Endothelial cell (in vitro differentiated cells): Measurements from ENCODE around the gene KRT4. TPM values are rescaled to one million over a fixed set of nuclear protein-coding genes. Genes with fewer than 3 reads are reported as not detected.
"Not testable (repeated sequence)": the region's sequence is repeated elsewhere in the genome, so short reads cannot be mapped to it uniquely, and the experiment has no call there.

Experiments used
- DNase-seq: peaks from one replicate; pipeline ENCODE4 v3.0.0; 2021; ENCODE audit warnings: low spot score
- H3K27ac Mint-ChIP-seq: one replicate; pipeline ENCODE4 v1.8.0; 2021; ENCODE audit warnings: mixed read lengths, inconsistent platforms; ENCODE audit not compliant: unreplicated experiment
- H3K27me3 Mint-ChIP-seq: one replicate; pipeline ENCODE4 v1.8.0; 2021; ENCODE audit warnings: mild to moderate bottlenecking, moderate library complexity, mixed read lengths, inconsistent platforms; ENCODE audit not compliant: unreplicated experiment
- H3K36me3 Mint-ChIP-seq: one replicate; pipeline ENCODE4 v1.8.0; 2021; ENCODE audit warnings: mild to moderate bottlenecking, low read depth, mixed read lengths, inconsistent platforms; ENCODE audit not compliant: unreplicated experiment
- H3K4me1 Mint-ChIP-seq: one replicate; pipeline ENCODE4 v1.8.0; 2021; ENCODE audit warnings: mild to moderate bottlenecking, mixed read lengths, inconsistent platforms; ENCODE audit not compliant: unreplicated experiment
- H3K4me3 Mint-ChIP-seq: one replicate; pipeline ENCODE4 v1.8.0; 2021; ENCODE audit warnings: mild to moderate bottlenecking, mixed read lengths, inconsistent platforms; ENCODE audit not compliant: unreplicated experiment
- H3K9me3 Mint-ChIP-seq: one replicate; pipeline ENCODE4 v1.8.0; 2021; ENCODE audit warnings: mixed read lengths, inconsistent platforms; ENCODE audit not compliant: unreplicated experiment
- CTCF ChIP-seq: fragments of 200-600 bp; sonication (generic); IDR thresholded peaks from one replicate; pipeline ENCODE4 v1.5.0; 2021; ENCODE audit warnings: antibody characterized with exemption; ENCODE audit not compliant: unreplicated experiment
- total RNA-seq: library from RNA; stranded (reverse); fragmentation: NEBNext Ultra II Directional; extraction: Animal tissue kit (Norgen Biotek cat#: 25700); gene quantifications from one replicate; pipeline ENCODE4 v1.2.1, GENCODE V29; 2021; ENCODE audit not compliant: unreplicated experiment

Gene KRT4
- total RNA-seq, 1 donor from 2014 or later = not detected

DNA sequence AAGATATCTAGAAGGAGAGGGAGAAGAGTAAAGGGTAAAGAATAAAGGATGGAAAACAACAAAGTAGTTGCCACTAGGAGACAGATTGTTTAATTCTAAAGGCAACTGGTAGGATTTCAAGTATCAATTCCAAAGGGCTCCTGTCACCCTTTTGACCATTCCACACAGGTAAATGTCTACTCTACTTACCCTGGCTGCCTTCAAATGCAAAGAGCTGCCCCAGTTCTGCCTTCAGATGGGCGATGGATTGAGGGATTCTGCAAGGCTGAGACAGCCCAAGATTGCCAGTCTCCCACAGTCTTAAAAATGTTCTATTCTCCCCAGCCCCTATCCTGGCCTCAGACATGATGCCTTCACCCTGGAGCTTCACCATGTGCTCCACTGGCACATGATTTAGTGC lies 48.2 kb downstream of the KRT4 start:
- no peak for TF ChIP-seq CTCF
- Mint-ChIP-seq H3K4me1 (no peaks in the 10 kb centered on the region), H3K27me3 (no peaks in the 10 kb centered on the region), H3K27ac (no peak overlapping the region), H3K36me3 (no peaks in the 10 kb centered on the region), H3K4me3 (no peak overlapping the region), H3K9me3 (no peaks in the 10 kb centered on the region)
- DNase-seq = no peak

DNA sequence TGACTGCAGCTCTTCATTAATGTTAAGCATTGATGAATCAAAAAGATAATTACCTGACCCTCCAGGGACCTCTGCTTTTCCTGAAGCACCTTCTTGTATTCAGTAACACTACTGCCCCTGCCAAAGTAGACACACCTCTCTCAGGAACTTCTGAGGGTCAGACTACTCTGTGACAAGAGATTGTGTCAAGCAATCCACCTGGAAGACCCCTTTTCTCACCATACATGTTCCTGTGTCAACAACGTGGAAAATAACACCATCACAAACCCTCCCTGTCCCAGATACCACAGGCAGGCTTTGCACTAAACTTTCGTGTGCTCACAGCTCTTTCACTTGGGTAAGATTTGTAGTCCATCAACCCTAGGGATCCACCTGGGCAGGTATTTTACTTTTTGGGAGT lies 49.9 kb downstream of the KRT4 start:
- Mint-ChIP-seq H3K4me3 (no peak overlapping the region), H3K9me3 (no peaks in the 10 kb centered on the region), H3K27ac (no peak overlapping the region), H3K36me3 (no peaks in the 10 kb centered on the region), H3K27me3 (no peaks in the 10 kb centered on the region), H3K4me1 (no peaks in the 10 kb centered on the region)
- DNase-seq = no peak
- no peak for TF ChIP-seq CTCF

DNA sequence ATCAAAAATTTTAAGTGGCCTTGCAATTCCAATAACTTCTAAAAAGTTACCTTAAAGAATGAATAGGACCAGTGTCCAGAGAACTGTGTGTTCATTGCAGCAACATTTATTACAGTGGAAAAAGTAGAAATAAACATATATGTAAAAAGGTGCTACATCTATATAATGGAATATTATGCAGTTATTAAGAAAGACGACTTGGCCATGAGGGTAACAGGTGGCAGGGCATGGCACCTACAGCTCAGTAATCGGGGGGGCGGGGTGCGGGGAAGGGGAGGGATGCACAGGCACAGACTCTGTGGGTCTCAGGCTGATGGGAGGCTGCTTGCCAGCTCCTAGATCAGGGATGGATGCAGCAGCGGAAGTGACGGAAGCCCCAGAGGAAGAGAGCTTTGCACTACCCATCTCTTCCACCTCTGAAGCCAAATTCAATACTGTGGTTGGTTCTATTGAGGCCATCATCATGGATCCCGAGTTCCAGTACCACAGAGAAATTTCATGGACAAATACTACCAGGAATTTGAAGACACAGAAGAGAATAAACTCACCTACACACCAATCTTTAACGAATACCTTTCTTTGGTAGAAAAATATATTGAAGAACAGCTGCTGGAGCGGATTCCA lies 50.8 kb downstream of the KRT4 start:
- H3K9me3 Mint-ChIP-seq = no peaks in the 10 kb centered on the region
- H3K4me1 Mint-ChIP-seq = no peaks in the 10 kb centered on the region
- H3K27ac Mint-ChIP-seq = no peak overlapping the region
- DNase-seq = no peak
- no peaks in the 10 kb centered on the region for H3K36me3 Mint-ChIP-seq
- no peak overlapping the region for H3K4me3 Mint-ChIP-seq
- no peak for TF ChIP-seq CTCF
- peaks cover 4% of the 10 kb centered on the region for H3K27me3 Mint-ChIP-seq

DNA sequence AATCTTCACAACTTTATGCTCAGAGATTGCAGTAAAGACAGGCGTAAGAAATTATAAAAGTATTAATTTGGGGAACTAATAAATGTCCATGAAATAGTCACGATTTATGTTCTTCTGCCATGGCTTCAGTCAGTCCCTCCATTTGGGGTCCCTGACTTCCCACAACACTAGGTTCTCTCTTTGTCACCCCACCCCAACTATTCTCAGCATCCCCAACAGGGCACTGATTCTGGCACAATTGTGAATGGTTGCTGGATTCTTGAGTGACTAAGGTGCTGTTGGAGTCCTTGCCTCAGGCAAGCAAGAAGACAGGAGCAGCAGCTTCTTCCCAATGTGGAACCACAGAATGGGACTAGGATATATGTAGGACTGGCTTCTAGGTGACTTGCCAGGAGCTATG lies 52.1 kb downstream of the KRT4 start:
- no peaks in the 10 kb centered on the region for H3K36me3 Mint-ChIP-seq
- H3K4me3 Mint-ChIP-seq = no peak overlapping the region
- H3K4me1 Mint-ChIP-seq = no peaks in the 10 kb centered on the region
- peaks cover 4% of the 10 kb centered on the region for H3K27me3 Mint-ChIP-seq
- no peaks in the 10 kb centered on the region for H3K9me3 Mint-ChIP-seq
- TF ChIP-seq CTCF = no peak
- DNase-seq = no peak
- no peak overlapping the region for H3K27ac Mint-ChIP-seq

DNA sequence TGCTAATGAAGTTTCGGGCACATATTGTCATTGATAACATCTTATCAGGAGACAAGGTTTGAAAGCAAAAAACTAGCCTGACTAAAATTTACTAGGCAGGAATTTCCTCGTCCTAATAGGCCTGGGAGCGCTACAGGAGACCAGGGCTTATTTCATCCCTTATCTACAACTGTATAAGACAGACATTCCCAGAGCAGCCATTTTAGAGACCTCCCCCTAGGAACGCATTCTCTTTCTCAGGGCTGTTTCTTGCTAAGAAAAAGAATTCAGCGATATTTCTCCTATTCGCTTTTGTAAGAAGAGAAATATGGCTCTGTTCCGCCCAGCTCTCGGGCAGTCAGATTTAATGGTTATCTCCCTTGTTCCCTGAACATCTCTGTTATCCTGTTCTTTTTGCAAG lies 52.7 kb downstream of the KRT4 start:
- H3K36me3 Mint-ChIP-seq, H3K4me1 Mint-ChIP-seq, H3K27ac Mint-ChIP-seq: not testable (repeated sequence)

GRCh38 chr12:52760623-52761022 lies 53.3 kb downstream of the KRT4 start:
- no peaks in the 10 kb centered on the region for H3K36me3 Mint-ChIP-seq
- no peak overlapping the region for H3K4me3 Mint-ChIP-seq
- no peak overlapping the region for H3K27ac Mint-ChIP-seq
- TF ChIP-seq CTCF = no peak
- peaks cover 4% of the 10 kb centered on the region for H3K27me3 Mint-ChIP-seq
- DNase-seq = no peak
- H3K9me3 Mint-ChIP-seq = no peaks in the 10 kb centered on the region
- no peaks in the 10 kb centered on the region for H3K4me1 Mint-ChIP-seq

More for the DNA sequence above, 52.7 kb downstream of the KRT4 start:
- not testable (repeated sequence) for H3K4me3 Mint-ChIP-seq, H3K27me3 Mint-ChIP-seq, DNase-seq, H3K9me3 Mint-ChIP-seq
